C4-2B (cell line): Measurements from ENCODE around the gene OR6C75.

Experiments used
- ZFX ChIP-seq: fragments of 450-650 bp; IDR thresholded peaks from 2 replicates; pipeline ENCODE4 v1.6.1; 2017
- TF ChIP-seq, protein P1 (sequence below): fragments of 450-650 bp; conservative IDR thresholded peaks from 2 replicates; pipeline ENCODE4 v1.5.1; 2017; ENCODE audit warnings: mild to moderate bottlenecking

DNA sequence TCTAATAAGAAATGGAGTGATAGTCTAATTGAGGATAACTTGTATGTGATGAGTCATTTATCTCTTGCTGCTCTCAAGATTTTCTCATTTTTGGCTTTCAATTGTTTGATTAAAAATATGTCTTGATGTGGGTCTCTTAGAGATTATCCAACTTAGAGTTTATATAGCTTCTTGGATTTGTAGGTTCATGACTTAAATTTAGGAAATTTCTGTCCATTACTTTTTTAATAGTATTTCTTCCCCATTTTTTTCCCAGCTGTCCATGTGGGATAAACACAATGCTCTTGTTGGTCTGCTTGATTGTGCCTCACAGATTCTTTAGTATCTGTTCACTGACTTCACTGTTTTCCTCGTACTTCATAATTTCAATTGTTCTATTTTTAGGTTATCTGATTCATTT lies 45.1 kb downstream of the OR6C75 start:
- TF ChIP-seq, protein P1, sequence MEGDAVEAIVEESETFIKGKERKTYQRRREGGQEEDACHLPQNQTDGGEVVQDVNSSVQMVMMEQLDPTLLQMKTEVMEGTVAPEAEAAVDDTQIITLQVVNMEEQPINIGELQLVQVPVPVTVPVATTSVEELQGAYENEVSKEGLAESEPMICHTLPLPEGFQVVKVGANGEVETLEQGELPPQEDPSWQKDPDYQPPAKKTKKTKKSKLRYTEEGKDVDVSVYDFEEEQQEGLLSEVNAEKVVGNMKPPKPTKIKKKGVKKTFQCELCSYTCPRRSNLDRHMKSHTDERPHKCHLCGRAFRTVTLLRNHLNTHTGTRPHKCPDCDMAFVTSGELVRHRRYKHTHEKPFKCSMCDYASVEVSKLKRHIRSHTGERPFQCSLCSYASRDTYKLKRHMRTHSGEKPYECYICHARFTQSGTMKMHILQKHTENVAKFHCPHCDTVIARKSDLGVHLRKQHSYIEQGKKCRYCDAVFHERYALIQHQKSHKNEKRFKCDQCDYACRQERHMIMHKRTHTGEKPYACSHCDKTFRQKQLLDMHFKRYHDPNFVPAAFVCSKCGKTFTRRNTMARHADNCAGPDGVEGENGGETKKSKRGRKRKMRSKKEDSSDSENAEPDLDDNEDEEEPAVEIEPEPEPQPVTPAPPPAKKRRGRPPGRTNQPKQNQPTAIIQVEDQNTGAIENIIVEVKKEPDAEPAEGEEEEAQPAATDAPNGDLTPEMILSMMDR, result no peak
- TF ChIP-seq ZFX, result no peak
